ENCODE results near the gene TPM3. TPM values are rescaled to one million over a fixed set of nuclear protein-coding genes. Genes with fewer than 3 reads are reported as not detected.
A peak's percentile ranks its signal among the peaks of the same experiment; 100 is the strongest.

The TPM3 gene
- polyA plus RNA-seq, 2 of the 4 experiments (the other 2 are of a cell fraction): 510 to 618 TPM

- ChIA-PET POLR2A (no interaction called here), CTCF (interaction anchor here (1.2 to 4.3 kb wide), 2 partner anchors 11 to 15 kb away, joined by 3 to 22 read pairs; no protein-coding TSS in a partner anchor)
- H3K4me1 ChIP-seq: peaks cover 29% of the 10 kb centered on the region; the same call in 2 of the 3 replicates
- 100% methylated on average over 1 of the region's 1 CpG for WGBS (ENCODE audit: missing lambda C conversion rate)
- ATAC-seq (peak; percentile 55 to 84), DNase-seq (ENCODE audit: low read depth in 1 of 2, low spot score in 1 of 2) (peak in 1 of 2 experiments; percentile 43), FAIRE-seq (no peak)
- H3K4me2 ChIP-seq: no peak overlapping the region
- H3K4me3 ChIP-seq: no peak overlapping the region
- TF ChIP-seq, protein P1, sequence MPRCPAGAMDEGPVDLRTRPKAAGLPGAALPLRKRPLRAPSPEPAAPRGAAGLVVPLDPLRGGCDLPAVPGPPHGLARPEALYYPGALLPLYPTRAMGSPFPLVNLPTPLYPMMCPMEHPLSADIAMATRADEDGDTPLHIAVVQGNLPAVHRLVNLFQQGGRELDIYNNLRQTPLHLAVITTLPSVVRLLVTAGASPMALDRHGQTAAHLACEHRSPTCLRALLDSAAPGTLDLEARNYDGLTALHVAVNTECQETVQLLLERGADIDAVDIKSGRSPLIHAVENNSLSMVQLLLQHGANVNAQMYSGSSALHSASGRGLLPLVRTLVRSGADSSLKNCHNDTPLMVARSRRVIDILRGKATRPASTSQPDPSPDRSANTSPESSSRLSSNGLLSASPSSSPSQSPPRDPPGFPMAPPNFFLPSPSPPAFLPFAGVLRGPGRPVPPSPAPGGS (IDR thresholded peaks at IDR 0.05): no peak
- TF ChIP-seq TFCP2L1 (CRISPR knock-in tag; IDR thresholded peaks at IDR 0.05) (no peak), NPAS2 (CRISPR knock-in tag; IDR thresholded peaks at IDR 0.05; ENCODE audit: borderline replicate concordance) (no peak), CTCF (IDR thresholded peaks at IDR 0.05) (no peak), FOSL2 (IDR thresholded peaks at IDR 0.05) (0 out of 2 replicates have a peak, but pooled peaks have one; percentile 24), FOSL2 (CRISPR knock-in tag; IDR thresholded peaks at IDR 0.05) (peak; percentile 55), NR3C1 (IDR thresholded peaks at IDR 0.05) (no peak), USF2 (IDR thresholded peaks at IDR 0.05) (no peak), JUNB (IDR thresholded peaks at IDR 0.05) (peak; percentile 34; the same call in 1 of the 2 replicates)
- H3K27ac ChIP-seq: no peak overlapping the region
- H3K9me3 ChIP-seq: no peaks in the 10 kb centered on the region
These were observed 21.4 kb upstream of the TPM3 start for GRCh38 chr1:154213274-154213673.

- ATAC-seq (no peak), DNase-seq (ENCODE audit: low read depth in 1 of 2, low spot score in 1 of 2) (no peak), FAIRE-seq (no peak)
- TF ChIP-seq ZSCAN20 (CRISPR knock-in tag; IDR thresholded peaks at IDR 0.05) (no peak), RCOR1 (IDR thresholded peaks at IDR 0.05; ENCODE audit: low read depth, low read length) (no peak), TP53 (CRISPR knock-in tag; IDR thresholded peaks at IDR 0.05) (no peak), ATOH8 (CRISPR knock-in tag; IDR thresholded peaks at IDR 0.05; ENCODE audit: low read depth) (no peak), ZC3H11A (IDR thresholded peaks at IDR 0.05) (no peak), CHD2 (IDR thresholded peaks at IDR 0.05; ENCODE audit: low read length, partially characterized antibody) (no peak), RFX5 (IDR thresholded peaks at IDR 0.05) (no peak)
- TF ChIP-seq, protein P2, sequence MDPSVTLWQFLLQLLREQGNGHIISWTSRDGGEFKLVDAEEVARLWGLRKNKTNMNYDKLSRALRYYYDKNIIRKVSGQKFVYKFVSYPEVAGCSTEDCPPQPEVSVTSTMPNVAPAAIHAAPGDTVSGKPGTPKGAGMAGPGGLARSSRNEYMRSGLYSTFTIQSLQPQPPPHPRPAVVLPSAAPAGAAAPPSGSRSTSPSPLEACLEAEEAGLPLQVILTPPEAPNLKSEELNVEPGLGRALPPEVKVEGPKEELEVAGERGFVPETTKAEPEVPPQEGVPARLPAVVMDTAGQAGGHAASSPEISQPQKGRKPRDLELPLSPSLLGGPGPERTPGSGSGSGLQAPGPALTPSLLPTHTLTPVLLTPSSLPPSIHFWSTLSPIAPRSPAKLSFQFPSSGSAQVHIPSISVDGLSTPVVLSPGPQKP (IDR thresholded peaks at IDR 0.05; ENCODE audit: low read depth, low read length): no peak
- Histone ChIP-seq H3K4me1 (peaks cover 23% of the 10 kb centered on the region; the same call in 2 of the 3 replicates), H3K4me3 (no peak overlapping the region), H3K27ac (no peak overlapping the region), H3K4me2 (no peak overlapping the region), H3K9me3 (no peaks in the 10 kb centered on the region)
- POLR2A ChIA-PET: no interaction called here
- whole genome bisulfite sequencing (ENCODE audit: missing lambda C conversion rate): 93% methylated on average over 10 of the region's 10 CpGs
- CTCF ChIA-PET: interaction anchor here (0.5 to 4.3 kb wide), 2 partner anchors 14 to 98 kb away, joined by 3 to 22 read pairs; no protein-coding TSS in a partner anchor
These were observed 20.2 kb upstream of the TPM3 start for GRCh38 chr1:154212083-154212482.
